ENCODE results near the gene RESF1. TPM values are rescaled to one million over a fixed set of nuclear protein-coding genes. Genes with fewer than 3 reads are reported as not detected.

The RESF1 gene
- total RNA-seq, 4 donors from 2014 or later, result 16.0 to 31.7 (median 17.7) TPM

DNA sequence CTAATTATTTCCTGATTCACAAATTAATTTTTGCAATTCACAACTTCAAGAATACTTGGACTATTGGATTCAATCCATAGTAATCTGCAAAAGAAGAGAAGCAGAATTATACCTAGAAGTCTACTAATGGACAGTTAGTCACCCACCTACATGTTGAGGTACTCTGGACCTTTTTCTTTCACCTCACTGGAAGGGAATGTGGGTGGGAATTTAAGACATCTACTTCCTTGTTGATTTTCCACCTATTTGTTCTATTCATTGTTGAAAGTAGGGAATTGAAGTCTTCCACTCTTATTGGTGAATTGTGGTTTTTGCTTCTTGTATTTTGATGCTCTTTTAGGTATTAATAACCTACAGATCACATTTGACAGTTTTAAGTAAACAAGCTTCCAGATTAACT, 11.0 kb downstream of the RESF1 start:
- peaks cover 17 to 21% of the 10 kb centered on the region in 2 donors for H3K4me1 ChIP-seq
- TF ChIP-seq POLR2A (IDR thresholded peaks at IDR 0.05), result no peak
- TF ChIP-seq, protein P1, sequence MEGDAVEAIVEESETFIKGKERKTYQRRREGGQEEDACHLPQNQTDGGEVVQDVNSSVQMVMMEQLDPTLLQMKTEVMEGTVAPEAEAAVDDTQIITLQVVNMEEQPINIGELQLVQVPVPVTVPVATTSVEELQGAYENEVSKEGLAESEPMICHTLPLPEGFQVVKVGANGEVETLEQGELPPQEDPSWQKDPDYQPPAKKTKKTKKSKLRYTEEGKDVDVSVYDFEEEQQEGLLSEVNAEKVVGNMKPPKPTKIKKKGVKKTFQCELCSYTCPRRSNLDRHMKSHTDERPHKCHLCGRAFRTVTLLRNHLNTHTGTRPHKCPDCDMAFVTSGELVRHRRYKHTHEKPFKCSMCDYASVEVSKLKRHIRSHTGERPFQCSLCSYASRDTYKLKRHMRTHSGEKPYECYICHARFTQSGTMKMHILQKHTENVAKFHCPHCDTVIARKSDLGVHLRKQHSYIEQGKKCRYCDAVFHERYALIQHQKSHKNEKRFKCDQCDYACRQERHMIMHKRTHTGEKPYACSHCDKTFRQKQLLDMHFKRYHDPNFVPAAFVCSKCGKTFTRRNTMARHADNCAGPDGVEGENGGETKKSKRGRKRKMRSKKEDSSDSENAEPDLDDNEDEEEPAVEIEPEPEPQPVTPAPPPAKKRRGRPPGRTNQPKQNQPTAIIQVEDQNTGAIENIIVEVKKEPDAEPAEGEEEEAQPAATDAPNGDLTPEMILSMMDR (IDR thresholded peaks at IDR 0.05 in 4 of 5, conservative IDR thresholded peaks at IDR 0.05 in 1 of 5), result no peak
- no peak overlapping the region for H3K4me3 ChIP-seq
- in situ Hi-C loops (cut with MboI; ENCODE audit: low sequenced_read_pairs in 4 of 4) (loop anchor here in 2 of 4 donors (25.0 kb wide), 1 partner anchor 308 kb away; the partner anchor contains the start of gene ETFBKMT (in 2 of the 2)), intact Hi-C loops (cut with DNase I; ENCODE audit: low total_unique reads) (no loop called here)
- DNase-seq (no peak), ATAC-seq (no peak)
- no peak overlapping the region for H3K27ac ChIP-seq
- H3K36me3 ChIP-seq, result peaks cover 5 to 46% of the 10 kb centered on the region in 2 donors
- H3K9me3 ChIP-seq, result no peaks in the 10 kb centered on the region
- no peaks in the 10 kb centered on the region for H3K27me3 ChIP-seq

- no peak for TF ChIP-seq POLR2A (IDR thresholded peaks at IDR 0.05)
- TF ChIP-seq, protein P1 (IDR thresholded peaks at IDR 0.05 in 4 of 5, conservative IDR thresholded peaks at IDR 0.05 in 1 of 5), result no peak
- no peak overlapping the region for H3K27ac ChIP-seq
- in situ Hi-C loops (cut with MboI; ENCODE audit: low sequenced_read_pairs in 4 of 4), result loop anchor here in 2 of 4 donors (25.0 kb wide), 1 partner anchor 312 kb away; the partner anchor contains the start of gene ETFBKMT (in 2 of the 2)
- H3K9me3 ChIP-seq, result no peaks in the 10 kb centered on the region
- H3K4me3 ChIP-seq, result no peak overlapping the region
- H3K4me1 ChIP-seq, result no peaks in the 10 kb centered on the region
- ATAC-seq (no peak), DNase-seq (no peak)
- peaks cover 5 to 77% of the 10 kb centered on the region in 2 donors for H3K36me3 ChIP-seq
- intact Hi-C loops (cut with DNase I; ENCODE audit: low total_unique reads), result no loop called here
- no peaks in the 10 kb centered on the region for H3K27me3 ChIP-seq
These were observed 14.6 kb downstream of the RESF1 start for GRCh38 chr12:31973818-31974217.

DNA sequence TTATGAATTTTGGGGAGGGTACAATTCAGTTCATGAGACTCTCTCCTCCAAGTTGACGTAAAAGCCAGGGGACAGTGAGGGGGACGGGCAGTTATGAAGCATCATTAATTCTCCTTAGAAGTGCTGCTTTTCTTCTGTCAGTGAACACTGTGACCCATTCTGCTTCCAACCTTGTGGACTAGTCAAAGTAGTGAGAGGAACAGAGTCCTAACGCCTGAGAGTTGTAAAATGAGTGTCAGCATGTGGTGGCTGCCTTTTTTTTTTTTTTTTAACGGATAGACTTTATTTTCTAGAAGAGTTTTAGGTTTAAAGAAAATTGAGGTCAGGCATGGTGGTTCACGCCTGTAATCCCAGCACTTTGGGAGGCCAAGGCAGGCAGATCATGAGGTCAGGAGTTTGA, 15.5 kb downstream of the RESF1 start:
- TF ChIP-seq, protein P1 (IDR thresholded peaks at IDR 0.05 in 4 of 5, conservative IDR thresholded peaks at IDR 0.05 in 1 of 5), result no peak
- TF ChIP-seq POLR2A (IDR thresholded peaks at IDR 0.05), result no peak

GRCh38 chr12:31984806-31985591, 25.8 kb downstream of the RESF1 start:
- Histone ChIP-seq H3K36me3 (peaks cover 0 to 31% of the 10 kb centered on the region in 2 donors), H3K4me1 (no peaks in the 10 kb centered on the region), H3K9me3 (no peaks in the 10 kb centered on the region), H3K27me3 (no peaks in the 10 kb centered on the region), H3K27ac (no peak overlapping the region), H3K4me3 (no peak overlapping the region)
- DNase-seq (no peak), ATAC-seq (no peak)
- in situ Hi-C loops (cut with MboI; ENCODE audit: low sequenced_read_pairs in 4 of 4), result no loop called here
- no peak for TF ChIP-seq POLR2A (IDR thresholded peaks at IDR 0.05)
- TF ChIP-seq, protein P1 (IDR thresholded peaks at IDR 0.05 in 4 of 5, conservative IDR thresholded peaks at IDR 0.05 in 1 of 5), result no peak
- intact Hi-C loops (cut with DNase I; ENCODE audit: low total_unique reads), result no loop called here

More for the DNA sequence above, 15.5 kb downstream of the RESF1 start:
- DNase-seq (no peak), ATAC-seq (no peak)
- peaks cover 5 to 83% of the 10 kb centered on the region in 2 donors for H3K36me3 ChIP-seq
- H3K9me3 ChIP-seq, result no peaks in the 10 kb centered on the region
- no peak overlapping the region for H3K27ac ChIP-seq
- no peaks in the 10 kb centered on the region for H3K4me1 ChIP-seq
- H3K27me3 ChIP-seq, result no peaks in the 10 kb centered on the region
- intact Hi-C loops (cut with DNase I; ENCODE audit: low total_unique reads), result no loop called here
- H3K4me3 ChIP-seq, result no peak overlapping the region
- in situ Hi-C loops (cut with MboI; ENCODE audit: low sequenced_read_pairs in 4 of 4), result loop anchor here in 2 of 4 donors (25.0 kb wide), 1 partner anchor 312 kb away; the partner anchor contains the start of gene ETFBKMT (in 2 of the 2)
